Activated B cell treated with CpG ODN at 0.5 μM for 24 hours (primary cell): ENCODE measurements around the gene OR6V1. TPM values are rescaled to one million over a fixed set of nuclear protein-coding genes. Genes with fewer than 3 reads are reported as not detected.
A peak's percentile ranks its signal among the peaks of the same experiment; 100 is the strongest.
"Not testable (repeated sequence)": the region's sequence is repeated elsewhere in the genome, so short reads cannot be mapped to it uniquely, and the experiment has no call there.

ENCODE experiments used
- ATAC-seq: fragments of 200-7000 bp; cut with Tn5 transposase; one replicate; pipeline ENCODE4 v1.10.0; 2021; ENCODE audit warnings: low read depth, mild to moderate bottlenecking, moderate library complexity
- CTCF ChIA-PET: fragments of 350-600 bp; sonication (Branson Sonifier 250); formaldehyde crosslinking; loops from one replicate; lab custom pipeline; 2021; ENCODE audit warnings: antibody characterized with exemption; lab: Charles Lee
- POLR2A ChIA-PET: fragments of 350-600 bp; sonication (Branson Sonifier 250); formaldehyde crosslinking; loops from one replicate; lab custom pipeline; 2021; ENCODE audit warnings: antibody characterized with exemption; lab: Charles Lee
- DNase-seq: peaks from one replicate; pipeline ENCODE4 v3.0.0; 2022
- H3K27ac Mint-ChIP-seq: one replicate; pipeline ENCODE4 v1.8.0; 2020; ENCODE audit warnings: mixed read lengths
- H3K27me3 Mint-ChIP-seq: one replicate; pipeline ENCODE4 v1.8.0; 2021; ENCODE audit warnings: mixed read lengths
- H3K36me3 Mint-ChIP-seq: one replicate; pipeline ENCODE4 v1.8.0; 2021; ENCODE audit warnings: low read depth, mixed read lengths
- H3K4me1 Mint-ChIP-seq: one replicate; pipeline ENCODE4 v1.8.0; 2021; ENCODE audit warnings: mixed read lengths
- H3K4me3 Mint-ChIP-seq: one replicate; pipeline ENCODE4 v1.8.0; 2020; ENCODE audit warnings: mild to moderate bottlenecking, mixed read lengths
- H3K9me3 Mint-ChIP-seq: one replicate; pipeline ENCODE4 v1.8.0; 2020; ENCODE audit warnings: mixed read lengths
- intact Hi-C: fragments of 100-400 bp; cut with micrococcal nuclease; formaldehyde crosslinking; loops from one replicate; pipeline ENCODE4 v1.15.1; 2024
- total RNA-seq: library from RNA; stranded (reverse); gene quantifications from 2 replicates; pipeline ENCODE4 v1.2.3, GENCODE V29; 2022
- TF ChIP-seq, protein P1 (sequence below): fragments of 200-600 bp; IDR thresholded peaks from one replicate; pipeline ENCODE4 v1.8.0; 2022; ENCODE audit warnings: antibody characterized with exemption, mild to moderate bottlenecking

The OR6V1 gene
- total RNA-seq, 1 donor from 2014 or later, result not detected

DNA sequence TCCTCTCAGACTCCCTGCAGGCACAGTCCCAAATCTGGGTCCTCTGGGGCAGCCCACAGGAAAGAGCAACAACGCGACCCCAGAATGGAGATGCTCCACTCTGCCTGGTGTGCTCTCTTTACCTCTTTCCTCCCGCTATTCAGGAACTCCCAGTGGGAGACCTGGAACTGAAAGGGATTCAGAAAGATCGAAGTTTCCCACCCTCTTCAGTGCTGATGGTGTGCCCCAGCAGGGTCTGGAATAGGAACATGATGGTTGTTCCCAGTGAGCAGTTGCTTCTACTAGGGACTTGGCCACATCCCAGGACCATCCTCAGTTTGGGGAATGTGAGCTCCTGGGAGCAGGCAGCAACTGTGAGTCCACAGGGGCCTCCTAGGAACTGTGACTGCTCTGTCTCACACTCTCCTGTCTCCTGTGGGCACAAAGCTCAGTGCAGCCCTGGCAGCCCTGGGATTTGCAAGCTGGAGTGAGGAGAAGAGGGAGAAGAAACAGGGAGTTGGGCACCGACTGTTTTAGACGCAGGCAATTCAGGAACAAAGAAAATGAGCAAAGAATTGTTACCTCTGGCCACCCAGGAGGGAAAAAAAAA, 17.9 kb downstream of the OR6V1 start:
- Mint-ChIP-seq H3K4me3 (no peak overlapping the region), H3K27ac (no peak overlapping the region), H3K36me3 (no peaks in the 10 kb centered on the region), H3K4me1 (no peaks in the 10 kb centered on the region), H3K9me3 (peaks cover 3% of the 10 kb centered on the region), H3K27me3 (peaks cover 2% of the 10 kb centered on the region)
- ATAC-seq (no peak), DNase-seq (no peak)
- POLR2A ChIA-PET, result interaction anchor here (0.6 kb wide), 1 partner anchor 120 kb away, joined by 4 read pairs; no protein-coding TSS in a partner anchor
- TF ChIP-seq, protein P1, sequence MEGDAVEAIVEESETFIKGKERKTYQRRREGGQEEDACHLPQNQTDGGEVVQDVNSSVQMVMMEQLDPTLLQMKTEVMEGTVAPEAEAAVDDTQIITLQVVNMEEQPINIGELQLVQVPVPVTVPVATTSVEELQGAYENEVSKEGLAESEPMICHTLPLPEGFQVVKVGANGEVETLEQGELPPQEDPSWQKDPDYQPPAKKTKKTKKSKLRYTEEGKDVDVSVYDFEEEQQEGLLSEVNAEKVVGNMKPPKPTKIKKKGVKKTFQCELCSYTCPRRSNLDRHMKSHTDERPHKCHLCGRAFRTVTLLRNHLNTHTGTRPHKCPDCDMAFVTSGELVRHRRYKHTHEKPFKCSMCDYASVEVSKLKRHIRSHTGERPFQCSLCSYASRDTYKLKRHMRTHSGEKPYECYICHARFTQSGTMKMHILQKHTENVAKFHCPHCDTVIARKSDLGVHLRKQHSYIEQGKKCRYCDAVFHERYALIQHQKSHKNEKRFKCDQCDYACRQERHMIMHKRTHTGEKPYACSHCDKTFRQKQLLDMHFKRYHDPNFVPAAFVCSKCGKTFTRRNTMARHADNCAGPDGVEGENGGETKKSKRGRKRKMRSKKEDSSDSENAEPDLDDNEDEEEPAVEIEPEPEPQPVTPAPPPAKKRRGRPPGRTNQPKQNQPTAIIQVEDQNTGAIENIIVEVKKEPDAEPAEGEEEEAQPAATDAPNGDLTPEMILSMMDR, result no peak
- intact Hi-C loops, result no loop called here
- CTCF ChIA-PET, result no interaction called here

DNA sequence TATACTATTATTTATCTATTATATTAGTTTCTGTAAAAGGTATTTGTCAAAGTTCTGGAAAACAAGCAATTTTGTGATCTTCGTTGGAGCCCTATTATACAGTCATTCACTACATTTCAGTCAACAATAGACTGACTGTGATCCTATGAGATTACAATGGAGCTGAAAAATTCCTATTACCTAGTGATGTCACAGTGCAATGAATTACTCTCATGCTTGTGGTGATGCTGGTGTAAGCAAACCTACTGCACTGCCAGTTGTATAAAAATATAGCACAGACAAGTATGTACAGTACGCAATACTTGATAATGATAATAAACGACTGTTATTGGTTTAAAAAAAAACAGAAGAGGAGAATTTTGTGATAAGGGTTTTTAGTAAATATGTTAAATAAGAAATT, 21.4 kb downstream of the OR6V1 start:
- peaks cover 16% of the 10 kb centered on the region for H3K4me1 Mint-ChIP-seq
- no peak overlapping the region for H3K4me3 Mint-ChIP-seq
- H3K27ac Mint-ChIP-seq, result no peak overlapping the region
- peaks cover 5% of the 10 kb centered on the region for H3K9me3 Mint-ChIP-seq
- ChIA-PET CTCF (no interaction called here), POLR2A (no interaction called here)
- peaks cover 2% of the 10 kb centered on the region for H3K27me3 Mint-ChIP-seq
- TF ChIP-seq, protein P1, result no peak
- intact Hi-C loops, result no loop called here
- no peak for DNase-seq
- peaks cover 2% of the 10 kb centered on the region for H3K36me3 Mint-ChIP-seq
- ATAC-seq, result no peak

DNA sequence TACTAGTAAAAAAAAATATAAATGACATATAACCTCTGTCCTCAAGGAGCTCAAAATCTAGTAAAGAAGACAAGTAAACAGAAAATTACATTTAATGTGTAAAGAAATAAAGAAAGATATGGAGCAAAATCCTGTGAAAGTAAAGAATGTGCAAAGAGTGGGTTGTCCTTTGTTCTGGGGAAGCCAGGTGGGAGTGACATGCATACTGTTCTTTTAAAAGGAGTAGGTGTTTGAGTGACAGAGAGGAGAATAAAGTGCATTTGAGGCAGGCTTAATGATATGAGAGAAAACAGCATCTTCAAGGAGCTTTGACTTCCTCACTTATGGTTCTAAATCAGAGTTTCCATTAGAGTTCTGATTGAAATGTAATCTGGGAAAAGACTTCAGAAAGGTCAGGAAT, 22.0 kb downstream of the OR6V1 start:
- ATAC-seq (no peak), DNase-seq (no peak)
- no peak overlapping the region for H3K4me3 Mint-ChIP-seq
- no peak overlapping the region for H3K27ac Mint-ChIP-seq
- peaks cover 8% of the 10 kb centered on the region for H3K36me3 Mint-ChIP-seq
- H3K27me3 Mint-ChIP-seq, result peaks cover 2% of the 10 kb centered on the region
- ChIA-PET CTCF (no interaction called here), POLR2A (no interaction called here)
- peaks cover 16% of the 10 kb centered on the region for H3K4me1 Mint-ChIP-seq
- TF ChIP-seq, protein P1, result no peak
- H3K9me3 Mint-ChIP-seq, result peaks cover 10% of the 10 kb centered on the region
- intact Hi-C loops, result no loop called here

DNA sequence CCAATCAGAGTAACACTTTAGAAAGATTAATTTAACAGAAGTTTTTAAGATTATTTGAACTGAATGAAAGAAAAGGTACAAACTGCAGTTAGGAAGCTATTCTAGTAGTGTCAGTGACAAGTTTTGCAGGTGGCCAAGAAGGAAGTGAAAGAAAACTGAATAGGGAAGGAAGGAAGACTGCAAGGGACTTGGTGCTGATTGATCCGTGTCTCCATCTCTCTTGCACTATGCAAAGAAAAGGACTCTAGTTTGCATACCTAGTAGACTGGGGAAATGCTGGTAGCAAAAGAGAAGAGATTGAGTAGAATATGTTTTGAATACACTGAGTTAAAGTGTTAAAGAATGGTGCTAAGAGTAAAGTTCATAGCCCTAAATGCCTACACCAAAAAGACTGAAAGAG, 33.0 kb downstream of the OR6V1 start:
- Mint-ChIP-seq H3K27me3 (no peaks in the 10 kb centered on the region), H3K36me3 (peaks cover 24% of the 10 kb centered on the region), H3K27ac (peak overlapping the region; percentile 88), H3K4me3 (peak overlapping the region; percentile 67), H3K9me3 (peaks cover 46% of the 10 kb centered on the region), H3K4me1 (peaks cover 68% of the 10 kb centered on the region)
- TF ChIP-seq, protein P1, result no peak
- DNase-seq, result no peak
- peak; percentile 98 for ATAC-seq
- POLR2A ChIA-PET, result interaction anchor here (0.7 to 1.8 kb wide), 10 partner anchors 9 to 504 kb away, joined by 3 to 13 read pairs (median 3); no protein-coding TSS in a partner anchor
- intact Hi-C loops, result loop anchor here (1.0 to 2.0 kb wide), 8 partner anchors 13 to 296 kb away; partner anchors contain the start of genes GSTK1 and ZYX
- CTCF ChIA-PET, result interaction anchor here (1.3 to 2.0 kb wide), 3 partner anchors 37 to 130 kb away, joined by 4 to 14 read pairs (median 12); no protein-coding TSS in a partner anchor

- Mint-ChIP-seq H3K4me1 (peaks cover 68% of the 10 kb centered on the region), H3K27ac (peak overlapping the region; percentile 88), H3K36me3 (peaks cover 23% of the 10 kb centered on the region), H3K9me3 (peaks cover 47% of the 10 kb centered on the region), H3K4me3 (peak overlapping the region; percentile 67)
- ChIA-PET POLR2A (interaction anchor here (0.7 to 1.8 kb wide), 6 partner anchors 10 to 527 kb away, joined by 3 to 13 read pairs (median 4); no protein-coding TSS in a partner anchor), CTCF (interaction anchor here (2.0 kb wide), 1 partner anchor 129 kb away, joined by 14 read pairs; no protein-coding TSS in a partner anchor)
- H3K27me3 Mint-ChIP-seq, DNase-seq: not testable (repeated sequence)
- intact Hi-C loops, result loop anchor here (1.0 to 2.0 kb wide), 8 partner anchors 13 to 295 kb away; partner anchors contain the start of genes GSTK1 and ZYX
- ATAC-seq, result peak; percentile 46
Observed at GRCh38 chr7:143085610-143086009, 33.5 kb downstream of the OR6V1 start.

DNA sequence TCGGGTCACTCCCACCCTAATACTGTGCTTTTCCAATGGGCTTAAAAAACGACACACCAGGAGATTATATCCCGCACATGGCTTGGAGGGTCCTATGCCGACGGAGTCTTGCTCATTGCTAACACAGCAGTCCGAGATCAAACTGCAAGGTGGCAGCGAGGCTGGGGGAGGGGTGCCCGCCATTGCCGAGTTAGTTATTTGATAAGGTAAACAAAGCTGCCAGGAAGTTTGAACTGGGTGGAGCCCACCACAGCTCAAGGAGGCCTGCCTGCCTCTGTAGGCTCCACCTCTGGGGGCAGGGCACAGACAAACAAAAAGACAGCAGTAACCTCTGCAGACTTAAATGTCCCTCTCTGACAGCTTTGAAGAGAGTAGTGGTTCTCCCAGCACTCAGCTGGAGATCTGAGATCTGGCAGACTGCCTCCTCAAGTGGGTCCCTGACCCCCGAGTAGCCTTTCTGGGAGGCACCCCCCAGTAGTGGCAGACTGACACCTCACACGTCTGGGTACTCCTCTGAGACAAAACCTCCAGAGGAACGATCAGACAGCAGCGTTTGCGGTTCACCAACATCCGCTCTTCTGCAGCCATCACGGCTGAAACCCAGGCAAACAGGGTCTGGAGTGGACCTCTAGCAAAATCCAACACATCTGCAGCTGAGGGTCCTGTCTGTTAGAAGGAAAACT, 36.5 kb downstream of the OR6V1 start:
- Mint-ChIP-seq H3K4me1 (peaks cover 52% of the 10 kb centered on the region), H3K9me3 (peaks cover 34% of the 10 kb centered on the region), H3K36me3 (peaks cover 16% of the 10 kb centered on the region)
- CTCF ChIA-PET, H3K4me3 Mint-ChIP-seq, H3K27me3 Mint-ChIP-seq, ATAC-seq, intact Hi-C loops, POLR2A ChIA-PET, DNase-seq, H3K27ac Mint-ChIP-seq: not testable (repeated sequence)
